RWPE2 (cell line): ENCODE results near the gene SACM1L.

Experiments
- ATAC-seq: fragments of 200-7000 bp; cut with Tn5 transposase; 3 replicates; pipeline ENCODE4 v1.9.1; 2021; ENCODE audit warnings: low read depth
- DNase-seq: peaks from one replicate; pipeline ENCODE4 v3.0.0-alpha.2; 2020; ENCODE audit warnings: low spot score
- H3K27ac ChIP-seq: fragments of 450-650 bp; 2 replicates; pipeline ENCODE4 v1.5.1; 2017; ENCODE audit warnings: mild to moderate bottlenecking; ENCODE audit not compliant: poor library complexity, severe bottlenecking
- H3K27me3 ChIP-seq: fragments of 250-450 bp; sonication (Bioruptor Pico); 2 replicates; pipeline ENCODE4 v1.5.1; 2021; ENCODE audit warnings: mild to moderate bottlenecking, moderate library complexity; ENCODE audit not compliant: insufficient read depth, poor library complexity, severe bottlenecking
- H3K36me3 ChIP-seq: fragments of 250-450 bp; sonication (Bioruptor Pico); 2 replicates; pipeline ENCODE4 v1.5.1; 2020; ENCODE audit warnings: low read depth, mild to moderate bottlenecking, moderate library complexity
- H3K4me1 ChIP-seq: fragments of 250-450 bp; sonication (Bioruptor Pico); 2 replicates; pipeline ENCODE4 v1.5.1; 2021; ENCODE audit warnings: mild to moderate bottlenecking, moderate library complexity; ENCODE audit not compliant: insufficient read depth, poor library complexity, severe bottlenecking
- H3K4me3 ChIP-seq: fragments of 250-450 bp; sonication (Bioruptor Pico); 2 replicates; pipeline ENCODE4 v1.5.1; 2021; ENCODE audit warnings: mild to moderate bottlenecking, moderate library complexity; ENCODE audit not compliant: severe bottlenecking
- H3K9me3 ChIP-seq: fragments of 250-450 bp; sonication (Bioruptor Pico); 2 replicates; pipeline ENCODE4 v1.5.1; 2021; ENCODE audit warnings: mild to moderate bottlenecking, moderate library complexity; ENCODE audit not compliant: severe bottlenecking
- TF ChIP-seq, protein P1 (sequence below): fragments of 450-650 bp; IDR thresholded peaks from one replicate; pipeline ENCODE4 v1.5.1; 2017; ENCODE audit warnings: mild to moderate bottlenecking, moderate library complexity; ENCODE audit not compliant: poor library complexity, severe bottlenecking

Gene SACM1L

DNA sequence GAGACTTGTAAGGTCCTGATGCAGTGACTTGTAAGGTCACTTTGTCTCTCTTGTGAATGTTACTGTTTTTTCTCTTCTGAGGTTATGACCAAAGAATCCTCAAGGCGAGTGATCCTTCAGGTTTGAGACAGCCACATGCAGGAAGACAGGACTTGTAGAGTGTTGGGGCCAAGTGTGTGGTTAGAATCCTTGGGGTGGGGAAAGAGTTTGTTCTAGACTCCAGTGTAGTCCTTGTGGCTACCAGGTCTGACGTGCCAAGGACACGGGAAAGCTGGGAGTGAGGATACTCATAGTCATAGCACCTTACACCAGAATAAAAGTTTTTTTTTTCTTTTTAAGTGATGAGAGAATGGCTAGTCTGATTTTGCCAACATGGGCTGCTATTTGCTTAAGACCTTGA, 7.3 kb upstream of the SACM1L start:
- no peak overlapping the region for H3K4me3 ChIP-seq

DNA sequence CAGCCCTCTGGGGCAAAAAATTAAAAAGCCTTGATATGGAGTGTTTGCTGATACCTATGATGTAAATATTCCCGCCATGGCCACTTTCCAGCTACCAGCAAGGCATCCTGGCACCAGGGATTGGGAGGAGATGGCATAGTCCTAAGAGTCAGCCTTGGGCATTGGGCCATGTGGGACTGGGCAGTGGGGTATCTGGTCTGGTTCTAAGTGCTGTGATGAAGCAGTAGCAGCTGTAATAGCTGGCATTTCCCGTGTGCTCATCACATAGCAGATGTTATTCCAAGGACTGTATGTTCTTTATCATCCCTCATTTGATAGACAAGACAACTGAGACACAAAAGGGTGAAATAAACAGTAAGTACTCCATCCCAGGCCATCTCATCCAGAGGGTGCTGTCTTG, 6.9 kb upstream of the SACM1L start:
- H3K36me3 ChIP-seq, result peaks cover 17% of the 10 kb centered on the region
- ATAC-seq, result no peak
- H3K4me1 ChIP-seq, result peaks cover 2% of the 10 kb centered on the region
- no peak overlapping the region for H3K4me3 ChIP-seq
- no peaks in the 10 kb centered on the region for H3K9me3 ChIP-seq
- H3K27ac ChIP-seq, result no peak overlapping the region
- no peaks in the 10 kb centered on the region for H3K27me3 ChIP-seq
- TF ChIP-seq, protein P1, sequence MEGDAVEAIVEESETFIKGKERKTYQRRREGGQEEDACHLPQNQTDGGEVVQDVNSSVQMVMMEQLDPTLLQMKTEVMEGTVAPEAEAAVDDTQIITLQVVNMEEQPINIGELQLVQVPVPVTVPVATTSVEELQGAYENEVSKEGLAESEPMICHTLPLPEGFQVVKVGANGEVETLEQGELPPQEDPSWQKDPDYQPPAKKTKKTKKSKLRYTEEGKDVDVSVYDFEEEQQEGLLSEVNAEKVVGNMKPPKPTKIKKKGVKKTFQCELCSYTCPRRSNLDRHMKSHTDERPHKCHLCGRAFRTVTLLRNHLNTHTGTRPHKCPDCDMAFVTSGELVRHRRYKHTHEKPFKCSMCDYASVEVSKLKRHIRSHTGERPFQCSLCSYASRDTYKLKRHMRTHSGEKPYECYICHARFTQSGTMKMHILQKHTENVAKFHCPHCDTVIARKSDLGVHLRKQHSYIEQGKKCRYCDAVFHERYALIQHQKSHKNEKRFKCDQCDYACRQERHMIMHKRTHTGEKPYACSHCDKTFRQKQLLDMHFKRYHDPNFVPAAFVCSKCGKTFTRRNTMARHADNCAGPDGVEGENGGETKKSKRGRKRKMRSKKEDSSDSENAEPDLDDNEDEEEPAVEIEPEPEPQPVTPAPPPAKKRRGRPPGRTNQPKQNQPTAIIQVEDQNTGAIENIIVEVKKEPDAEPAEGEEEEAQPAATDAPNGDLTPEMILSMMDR, result no peak
- no peak for DNase-seq

More for the DNA sequence above, 7.3 kb upstream of the SACM1L start:
- Histone ChIP-seq H3K4me1 (peaks cover 6% of the 10 kb centered on the region), H3K27me3 (no peaks in the 10 kb centered on the region), H3K36me3 (peaks cover 17% of the 10 kb centered on the region), H3K9me3 (no peaks in the 10 kb centered on the region), H3K27ac (no peak overlapping the region)
- ATAC-seq (no peak), DNase-seq (no peak)
- TF ChIP-seq, protein P1, result no peak

DNA sequence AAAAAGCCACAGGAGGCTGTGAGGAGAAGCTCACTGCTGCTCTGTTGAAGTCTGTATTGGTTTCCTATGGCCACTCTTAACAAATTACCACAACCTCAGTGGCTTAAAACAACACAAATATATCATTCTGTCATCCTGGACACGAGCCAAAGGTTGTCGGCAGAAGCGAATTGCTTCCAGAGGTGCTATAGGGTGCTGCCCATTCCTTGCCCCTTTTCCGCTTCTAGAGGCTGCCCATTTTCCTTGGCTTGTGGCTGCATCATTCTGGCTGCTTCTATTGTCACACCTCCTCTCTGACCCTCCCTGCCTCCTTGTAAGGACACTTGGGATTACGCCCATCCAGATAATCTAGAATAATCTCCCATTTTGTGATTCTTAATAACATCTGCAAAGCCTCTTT, 6.4 kb upstream of the SACM1L start:
- Histone ChIP-seq H3K9me3 (no peaks in the 10 kb centered on the region), H3K4me1 (peaks cover 3% of the 10 kb centered on the region), H3K36me3 (peaks cover 15% of the 10 kb centered on the region), H3K27ac (no peak overlapping the region), H3K4me3 (no peak overlapping the region), H3K27me3 (no peaks in the 10 kb centered on the region)
- ATAC-seq, result no peak
- TF ChIP-seq, protein P1, result no peak
- DNase-seq, result no peak

DNA sequence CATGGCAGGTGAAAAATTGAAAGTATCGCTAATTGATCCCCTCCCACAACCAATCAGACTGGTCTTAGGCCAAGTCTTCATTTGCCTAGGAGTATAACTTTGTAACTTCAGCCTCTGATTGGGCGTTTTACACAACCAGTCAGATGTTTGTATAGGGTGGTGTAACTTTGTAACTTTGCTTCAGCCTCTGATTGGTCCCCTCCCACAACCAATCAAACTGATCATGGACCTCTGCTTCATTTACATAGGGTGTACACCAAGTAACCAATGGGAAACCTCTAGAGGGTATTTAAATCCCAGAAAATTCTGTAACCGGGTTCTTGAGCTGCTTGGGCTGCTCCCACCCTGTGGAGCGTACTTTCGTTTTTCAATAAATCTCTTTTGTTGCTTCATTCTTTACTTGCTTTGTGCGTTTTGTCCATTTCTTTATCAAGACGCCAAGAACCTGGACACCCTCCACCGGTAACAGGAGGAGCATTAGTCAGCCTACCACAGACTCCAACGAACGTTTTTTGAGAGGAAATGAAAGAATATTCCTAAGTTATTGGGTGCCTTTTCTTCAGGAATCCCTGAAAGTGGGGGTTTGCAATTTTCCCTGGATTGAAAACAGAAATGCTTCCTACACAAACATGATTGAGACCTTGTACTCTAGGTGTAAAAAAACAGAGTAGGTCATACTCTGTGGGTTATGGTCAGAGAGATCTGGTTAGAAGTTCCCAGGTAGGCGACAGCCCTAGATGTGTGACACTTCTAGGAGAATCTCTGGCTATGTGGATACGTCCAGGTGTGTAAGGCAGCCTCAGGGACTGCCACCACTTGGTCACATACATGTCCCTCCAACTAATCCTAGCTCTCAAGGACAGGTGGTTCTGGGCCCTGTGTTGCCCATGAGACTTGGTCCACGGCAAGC, 5.5 kb upstream of the SACM1L start:
- no peak for ATAC-seq
- no peak overlapping the region for H3K27ac ChIP-seq

More for the DNA sequence above, 5.5 kb upstream of the SACM1L start:
- TF ChIP-seq, protein P1, result no peak
- no peaks in the 10 kb centered on the region for H3K27me3 ChIP-seq
- no peak for DNase-seq
- H3K36me3 ChIP-seq, result peaks cover 6% of the 10 kb centered on the region
- H3K9me3 ChIP-seq, result no peaks in the 10 kb centered on the region
- no peak overlapping the region for H3K4me3 ChIP-seq
- peaks cover 3% of the 10 kb centered on the region for H3K4me1 ChIP-seq
